Transverse colon (tissue), 4 donors: ENCODE data around the gene HDLBP. TPM values are rescaled to one million over a fixed set of nuclear protein-coding genes. Genes with fewer than 3 reads are reported as not detected.
A peak's percentile ranks its signal among the peaks of the same experiment; 100 is the strongest.

Experiments
- DNase-seq: peaks from one replicate; pipeline ENCODE4 v3.0.0-alpha.2; 2019
- H3K27ac ChIP-seq, 4 donors: fragments of 200-600 bp; sonication (generic); 2 replicates each; pipeline ENCODE4 v1.5.1; 2016 to 2018; ENCODE audit warnings: inconsistent platforms in 4 of 4
- H3K27me3 ChIP-seq: fragments of 200-600 bp; sonication (generic); 2 replicates; pipeline ENCODE4 v1.5.1; 2017; ENCODE audit warnings: inconsistent platforms
- H3K36me3 ChIP-seq, 4 donors: fragments of 200-600 bp; sonication (generic); 2 replicates each; pipeline ENCODE4 v1.5.1; 2017 to 2019; ENCODE audit warnings: inconsistent platforms in 4 of 4
- H3K4me1 ChIP-seq, 4 donors: fragments of 200-600 bp; sonication (generic); 2 replicates each; pipeline ENCODE4 v1.5.1; 2017 to 2020; ENCODE audit warnings: inconsistent platforms in 4 of 4
- H3K4me3 ChIP-seq, 4 donors: fragments of 200-600 bp; sonication (generic); 1 replicate in 1 of 4; 2 replicates in 3 of 4; pipeline versions ENCODE4 v1.5.1 to v1.6.1; 2017 to 2019; ENCODE audit warnings: inconsistent platforms in 4 of 4
- H3K9me3 ChIP-seq, 2 donors: fragments of 200-600 bp; sonication (generic); 2 replicates each; pipeline ENCODE4 v1.5.1; 2017 to 2019; ENCODE audit warnings: inconsistent platforms in 2 of 2
- CTCF ChIP-seq, 5 experiments: fragments of 200-600 bp in 3 of 5; fragments of 450-650 bp in 2 of 5; sonication (generic) in 3 of 5; IDR thresholded peaks; 1 replicate in 2 of 5; 2 replicates in 3 of 5; pipeline ENCODE4 v1.5.1; 2016 to 2017; ENCODE audit warnings: antibody characterized with exemption in 5 of 5, inconsistent platforms in 3 of 5, mild to moderate bottlenecking in 2 of 5, moderate library complexity in 1 of 5
- EP300 ChIP-seq: sonication (generic); formaldehyde crosslinking; IDR thresholded peaks from one replicate; pipeline ENCODE4 v1.6.1; 2017; ENCODE audit warnings: antibody characterized with exemption, low read depth
- POLR2A ChIP-seq: fragments of 450-650 bp; IDR thresholded peaks from one replicate; pipeline ENCODE4 v1.6.1; 2016; ENCODE audit warnings: antibody characterized with exemption, mild to moderate bottlenecking, moderate library complexity
- POLR2AphosphoS5 ChIP-seq, 3 donors: sonication (generic); formaldehyde crosslinking; IDR thresholded peaks; one replicate each; pipeline ENCODE4 v1.6.1; 2016; ENCODE audit warnings: antibody characterized with exemption in 3 of 3
- WGBS, 2 donors: methylation state at CpG; one replicate each; pipeline ENCODE4 v1.1.5; 2018; ENCODE audit warnings: low coverage in 1 of 2; 5-methylcytosine and 5-hydroxymethylcytosine counted together
- in situ Hi-C, 4 donors: fragments of 200-750 bp; cut with MboI; loops; one replicate each; pipeline versions ENCODE4 v1.15.0 to v1.15.1; 2017; ENCODE audit warnings: low sequenced_read_pairs in 3 of 4, low pct_ligation_motif_present in 1 of 4, low pct_unique_long_range_greater_than_20kb in 1 of 4
- intact Hi-C: fragments of 100-400 bp; cut with DNase I; formaldehyde crosslinking; loops from one replicate; pipeline ENCODE4 v1.15.1; 2023; ENCODE audit warnings: low total_unique reads
- total RNA-seq, 4 donors: library from RNA; depleted of rRNA; stranded (reverse); fragments of >200 nt; gene quantifications; one replicate each; pipeline ENCODE4 v1.1.0, GENCODE V29; 2016

The HDLBP gene
- total RNA-seq, 4 donors from 2014 or later: 168 to 1,885 (median 314) TPM

DNA sequence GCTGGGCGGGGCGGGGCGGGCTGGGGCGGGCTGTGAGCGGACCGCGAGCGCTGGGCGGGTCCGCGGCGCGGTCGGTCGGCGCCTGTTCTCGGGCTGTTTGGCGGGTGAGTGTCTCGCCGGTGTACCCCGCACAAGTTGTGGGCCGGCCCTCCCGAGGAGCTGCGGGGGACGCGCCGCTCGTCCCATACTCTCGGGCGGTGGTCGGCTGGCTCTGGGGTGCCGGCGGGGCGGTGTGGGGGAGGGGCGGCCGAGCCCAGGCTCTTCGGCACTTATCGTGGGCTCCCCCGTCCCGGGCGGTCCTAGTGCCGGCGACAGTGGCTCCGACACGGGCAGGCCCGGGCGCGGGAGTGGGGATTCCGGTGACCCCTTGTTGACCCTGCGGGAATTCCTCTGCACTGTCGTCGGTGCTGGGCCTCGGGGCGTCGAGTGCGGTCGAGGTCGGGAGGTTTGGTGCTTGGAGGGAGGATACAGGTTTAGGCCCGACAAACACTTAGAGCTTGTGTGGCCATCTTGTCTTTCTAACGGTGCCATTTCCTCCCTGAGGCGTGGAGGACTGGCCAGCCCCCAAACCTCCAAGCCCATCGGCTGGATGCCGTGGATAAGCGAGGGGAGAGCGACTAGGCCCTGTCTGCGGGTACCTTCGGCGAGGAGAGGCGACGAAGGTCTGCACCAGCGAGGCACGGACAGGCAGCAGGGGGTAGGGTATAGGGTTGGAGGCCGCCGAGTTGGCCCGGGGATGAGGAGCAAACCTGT is 583 bp upstream of the HDLBP start, which contains the start of gene SEPTIN2:
Gene SEPTIN2 (plus strand): TSS at position 47 of the 753 bp plus-strand sequence. CDS start 8,308 bp downstream, outside the sequence.
- peak; percentile 78 for DNase-seq
- H3K27me3 ChIP-seq: no peaks in the 10 kb centered on the region
- no peaks in the 10 kb centered on the region for H3K36me3 ChIP-seq
- in situ Hi-C loops: no loop called here
- peak within 1 kb of the TSS; percentile 96 to 99 (median 98) for H3K27ac ChIP-seq
- 0% methylated on average over 46 of the region's 75 CpGs; no CpG with 5 or more reads in 1 of the 2 donors for WGBS, 2 donors
- intact Hi-C loops: loop anchor here (2.0 kb wide), 1 partner anchor 43 kb away; no protein-coding TSS in a partner anchor
- H3K4me3 ChIP-seq: peak within 1 kb of the TSS; percentile 59 to 89 (median 87)
- TF ChIP-seq POLR2AphosphoS5 (IDR thresholded peaks at IDR 0.05): peak; percentile 78 to 87 (median 84)
- TF ChIP-seq EP300: no peak
- TF ChIP-seq POLR2A: peak; percentile 60
- TF ChIP-seq CTCF (IDR thresholded peaks at IDR 0.05): no peak
- peaks cover 18 to 72% (median 39%) of the 10 kb centered on the region in 4 donors for H3K4me1 ChIP-seq
- no peaks in the 10 kb centered on the region for H3K9me3 ChIP-seq

GRCh38 chr2:241314226-241315092 is 1.0 kb downstream of the HDLBP start:
- intact Hi-C loops (loop anchor here (2.0 kb wide), 1 partner anchor 42 kb away; no protein-coding TSS in a partner anchor), in situ Hi-C loops (no loop called here)
- H3K4me3 ChIP-seq: peak overlapping the region; percentile 53 to 89 (median 74)
- 4 to 8% methylated on average over 10 to 36 of the region's 38 CpGs for WGBS, 2 donors
- TF ChIP-seq CTCF (IDR thresholded peaks at IDR 0.05): no peak
- no peak for TF ChIP-seq EP300
- no peak for TF ChIP-seq POLR2A
- TF ChIP-seq POLR2AphosphoS5 (IDR thresholded peaks at IDR 0.05): no peak
- no peaks in the 10 kb centered on the region for H3K9me3 ChIP-seq
- H3K27me3 ChIP-seq: no peaks in the 10 kb centered on the region
- H3K4me1 ChIP-seq: peaks cover 16 to 72% (median 29%) of the 10 kb centered on the region in 4 donors
- H3K36me3 ChIP-seq: peaks cover 0 to 3% (median 0%) of the 10 kb centered on the region in 4 donors
- H3K27ac ChIP-seq: peak overlapping the region; percentile 96 to 99 (median 98)
- no peak for DNase-seq

DNA sequence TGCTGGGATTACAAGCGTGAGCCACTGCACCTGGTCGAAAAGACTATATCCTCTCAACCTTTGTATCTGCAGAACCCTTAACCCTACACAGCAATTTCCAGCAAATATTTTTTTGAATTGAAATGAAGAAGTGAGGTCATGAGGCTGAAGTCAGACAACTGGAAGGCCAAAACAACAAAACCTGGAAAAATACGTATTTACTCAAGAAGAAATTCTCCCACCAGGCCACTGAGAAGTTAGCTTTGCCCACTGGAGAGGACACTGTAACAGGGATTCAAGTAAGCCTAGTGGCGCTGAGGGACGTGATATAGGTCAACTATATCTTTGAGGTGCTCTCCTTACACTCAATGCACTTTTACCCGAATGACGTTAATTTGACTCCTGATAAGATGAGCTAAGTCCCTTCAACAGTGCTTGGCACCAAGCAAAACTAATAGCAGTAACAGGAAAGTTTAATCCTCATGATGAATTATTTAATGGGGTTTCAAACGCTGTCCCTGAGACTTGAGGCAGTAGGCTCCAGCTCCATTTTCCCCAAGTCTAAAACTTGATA is 1.9 kb downstream of the HDLBP start:
- no peak for DNase-seq
- intact Hi-C loops (loop anchor here (2.0 kb wide), 1 partner anchor 41 kb away; no protein-coding TSS in a partner anchor), in situ Hi-C loops (no loop called here)
- Histone ChIP-seq H3K4me3 (no peak overlapping the region), H3K9me3 (no peaks in the 10 kb centered on the region), H3K27me3 (no peaks in the 10 kb centered on the region), H3K27ac (peak overlapping the region in 3 of 4 donors; percentile 97 to 99 (median 98)), H3K36me3 (peaks cover 0 to 3% (median 0%) of the 10 kb centered on the region in 4 donors), H3K4me1 (peaks cover 11 to 67% (median 26%) of the 10 kb centered on the region in 4 donors)
- TF ChIP-seq POLR2A (no peak), POLR2AphosphoS5 (IDR thresholded peaks at IDR 0.05) (no peak), CTCF (IDR thresholded peaks at IDR 0.05) (no peak)
- WGBS, 2 donors: 88 to 97% methylated on average over 8 of the region's 8 CpGs
